ENCODE data around the gene PRDM16. TPM values are rescaled to one million over a fixed set of nuclear protein-coding genes. Genes with fewer than 3 reads are reported as not detected.
A peak's percentile ranks its signal among the peaks of the same experiment; 100 is the strongest.

Gene PRDM16
- total RNA-seq, 1 experiment from 2014 or later: 22.3 TPM

DNA sequence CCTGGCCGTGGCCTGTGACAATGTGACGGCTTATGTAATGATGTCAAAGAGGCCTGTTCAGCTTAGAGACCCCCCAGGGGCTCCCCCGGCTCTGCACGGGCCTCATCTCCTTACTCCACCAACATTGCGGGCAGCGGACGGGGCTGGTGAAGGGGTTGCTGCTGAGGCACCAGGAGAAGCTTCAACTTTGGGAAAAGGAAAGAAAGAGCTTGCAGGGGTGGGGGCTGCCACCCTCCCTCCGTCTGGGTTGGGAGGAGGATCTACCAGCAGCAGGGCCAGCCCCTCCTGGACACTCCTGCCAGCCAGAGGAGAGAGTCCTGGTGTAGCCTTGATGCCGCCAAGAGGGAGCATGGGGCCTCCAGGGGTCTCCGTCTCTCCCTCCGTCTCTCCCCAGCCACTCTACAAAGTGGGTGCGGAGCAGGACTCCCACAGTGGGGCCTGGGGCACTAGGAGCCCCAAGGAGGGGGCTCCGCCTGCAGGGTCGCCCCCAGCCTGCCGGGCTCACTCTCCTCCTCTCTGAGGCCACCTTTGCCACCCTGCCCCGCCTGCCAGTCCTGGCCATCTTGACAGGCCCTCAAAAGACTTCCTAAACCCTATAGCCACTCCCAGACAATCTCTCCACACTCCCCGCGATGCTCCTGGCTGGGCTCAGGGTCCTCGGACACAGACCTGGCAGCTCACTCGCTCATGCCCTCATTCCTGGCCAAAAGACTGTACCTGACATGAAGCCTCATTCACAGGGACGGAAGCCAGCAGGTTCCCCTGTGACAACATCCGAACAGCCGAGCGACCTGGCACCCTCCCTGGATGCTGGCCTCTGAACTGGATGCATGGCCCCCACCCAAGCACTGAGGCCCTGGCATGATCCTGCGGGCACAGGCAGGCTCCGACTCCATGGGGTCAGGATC lies 255.0 kb downstream of the PRDM16 start:
- ATAC-seq: no peak
- Histone ChIP-seq H3K27me3 (ENCODE audit: control insufficient read depth, insufficient read depth, low read length) (no peaks in the 10 kb centered on the region), H3K36me3 (ENCODE audit: control insufficient read depth, insufficient read depth, low read length) (no peaks in the 10 kb centered on the region), H3K9me3 (ENCODE audit: control insufficient read depth, insufficient read depth, low read depth, low read length) (no peaks in the 10 kb centered on the region), H3K4me1 (ENCODE audit: control insufficient read depth, insufficient read depth, low read length) (peaks cover 32% of the 10 kb centered on the region), H3K4me3 (ENCODE audit: low read depth in 2 of 2, low read length in 2 of 2) (no peak overlapping the region), H3K27ac (ENCODE audit: low read length) (peak overlapping the region; percentile 39; the same call in 1 of the 2 replicates)
- intact Hi-C loops (cut with micrococcal nuclease; ENCODE audit: unreplicated experiment) (no loop called here), in situ Hi-C loops (cut with HindIII; ENCODE audit: low pct_unique_long_range_greater_than_20kb, low sequenced_read_pairs) (no loop called here)
- ChIA-PET POLR2A (no interaction called here), CTCF (interaction anchor here (0.7 kb wide), 1 partner anchor 53 kb away, joined by 4 read pairs; no protein-coding TSS in a partner anchor)
- no TSS peak for BruUV-seq (replicated peaks)
- TF ChIP-seq, protein P1, sequence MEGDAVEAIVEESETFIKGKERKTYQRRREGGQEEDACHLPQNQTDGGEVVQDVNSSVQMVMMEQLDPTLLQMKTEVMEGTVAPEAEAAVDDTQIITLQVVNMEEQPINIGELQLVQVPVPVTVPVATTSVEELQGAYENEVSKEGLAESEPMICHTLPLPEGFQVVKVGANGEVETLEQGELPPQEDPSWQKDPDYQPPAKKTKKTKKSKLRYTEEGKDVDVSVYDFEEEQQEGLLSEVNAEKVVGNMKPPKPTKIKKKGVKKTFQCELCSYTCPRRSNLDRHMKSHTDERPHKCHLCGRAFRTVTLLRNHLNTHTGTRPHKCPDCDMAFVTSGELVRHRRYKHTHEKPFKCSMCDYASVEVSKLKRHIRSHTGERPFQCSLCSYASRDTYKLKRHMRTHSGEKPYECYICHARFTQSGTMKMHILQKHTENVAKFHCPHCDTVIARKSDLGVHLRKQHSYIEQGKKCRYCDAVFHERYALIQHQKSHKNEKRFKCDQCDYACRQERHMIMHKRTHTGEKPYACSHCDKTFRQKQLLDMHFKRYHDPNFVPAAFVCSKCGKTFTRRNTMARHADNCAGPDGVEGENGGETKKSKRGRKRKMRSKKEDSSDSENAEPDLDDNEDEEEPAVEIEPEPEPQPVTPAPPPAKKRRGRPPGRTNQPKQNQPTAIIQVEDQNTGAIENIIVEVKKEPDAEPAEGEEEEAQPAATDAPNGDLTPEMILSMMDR (IDR thresholded peaks at IDR 0.05): no peak
- TF ChIP-seq SIN3A (IDR thresholded peaks at IDR 0.05; ENCODE audit: borderline replicate concordance, insufficient read depth, low read depth, low read length): no peak
- no peak for TF ChIP-seq POLR2AphosphoS5 (IDR thresholded peaks at IDR 0.05; ENCODE audit: low read depth, low read length)
- TF ChIP-seq, protein P2, sequence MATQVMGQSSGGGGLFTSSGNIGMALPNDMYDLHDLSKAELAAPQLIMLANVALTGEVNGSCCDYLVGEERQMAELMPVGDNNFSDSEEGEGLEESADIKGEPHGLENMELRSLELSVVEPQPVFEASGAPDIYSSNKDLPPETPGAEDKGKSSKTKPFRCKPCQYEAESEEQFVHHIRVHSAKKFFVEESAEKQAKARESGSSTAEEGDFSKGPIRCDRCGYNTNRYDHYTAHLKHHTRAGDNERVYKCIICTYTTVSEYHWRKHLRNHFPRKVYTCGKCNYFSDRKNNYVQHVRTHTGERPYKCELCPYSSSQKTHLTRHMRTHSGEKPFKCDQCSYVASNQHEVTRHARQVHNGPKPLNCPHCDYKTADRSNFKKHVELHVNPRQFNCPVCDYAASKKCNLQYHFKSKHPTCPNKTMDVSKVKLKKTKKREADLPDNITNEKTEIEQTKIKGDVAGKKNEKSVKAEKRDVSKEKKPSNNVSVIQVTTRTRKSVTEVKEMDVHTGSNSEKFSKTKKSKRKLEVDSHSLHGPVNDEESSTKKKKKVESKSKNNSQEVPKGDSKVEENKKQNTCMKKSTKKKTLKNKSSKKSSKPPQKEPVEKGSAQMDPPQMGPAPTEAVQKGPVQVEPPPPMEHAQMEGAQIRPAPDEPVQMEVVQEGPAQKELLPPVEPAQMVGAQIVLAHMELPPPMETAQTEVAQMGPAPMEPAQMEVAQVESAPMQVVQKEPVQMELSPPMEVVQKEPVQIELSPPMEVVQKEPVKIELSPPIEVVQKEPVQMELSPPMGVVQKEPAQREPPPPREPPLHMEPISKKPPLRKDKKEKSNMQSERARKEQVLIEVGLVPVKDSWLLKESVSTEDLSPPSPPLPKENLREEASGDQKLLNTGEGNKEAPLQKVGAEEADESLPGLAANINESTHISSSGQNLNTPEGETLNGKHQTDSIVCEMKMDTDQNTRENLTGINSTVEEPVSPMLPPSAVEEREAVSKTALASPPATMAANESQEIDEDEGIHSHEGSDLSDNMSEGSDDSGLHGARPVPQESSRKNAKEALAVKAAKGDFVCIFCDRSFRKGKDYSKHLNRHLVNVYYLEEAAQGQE (IDR thresholded peaks at IDR 0.05; ENCODE audit: insufficient read depth in 1 of 2, low read depth in 2 of 2, low read length in 1 of 2): no peak
- TF ChIP-seq TCF7L2 (IDR thresholded peaks at IDR 0.05; ENCODE audit: low read depth, low read length): no peak
- DNase-seq (ENCODE audit: low read depth, low spot score): no peak

GRCh38 chr1:3324704-3325535 lies 255.9 kb downstream of the PRDM16 start:
- H3K36me3 ChIP-seq (ENCODE audit: control insufficient read depth, insufficient read depth, low read length): no peaks in the 10 kb centered on the region
- no peaks in the 10 kb centered on the region for H3K27me3 ChIP-seq (ENCODE audit: control insufficient read depth, insufficient read depth, low read length)
- ATAC-seq (no peak), DNase-seq (ENCODE audit: low read depth, low spot score) (no peak)
- BruUV-seq (replicated peaks): no TSS peak
- peaks cover 36% of the 10 kb centered on the region for H3K4me1 ChIP-seq (ENCODE audit: control insufficient read depth, insufficient read depth, low read length)
- H3K27ac ChIP-seq (ENCODE audit: low read length): no peak overlapping the region
- no peak overlapping the region for H3K4me3 ChIP-seq (ENCODE audit: low read depth in 2 of 2, low read length in 2 of 2)
- POLR2A ChIA-PET: no interaction called here
- TF ChIP-seq TCF7L2 (IDR thresholded peaks at IDR 0.05; ENCODE audit: low read depth, low read length) (no peak), POLR2AphosphoS5 (IDR thresholded peaks at IDR 0.05; ENCODE audit: low read depth, low read length) (no peak), SIN3A (IDR thresholded peaks at IDR 0.05; ENCODE audit: borderline replicate concordance, insufficient read depth, low read depth, low read length) (no peak)
- TF ChIP-seq, protein P2 (IDR thresholded peaks at IDR 0.05; ENCODE audit: insufficient read depth in 1 of 2, low read depth in 2 of 2, low read length in 1 of 2): no peak
- TF ChIP-seq, protein P1 (IDR thresholded peaks at IDR 0.05): no peak
- CTCF ChIA-PET: interaction anchor here (0.7 kb wide), 1 partner anchor 52 kb away, joined by 4 read pairs; no protein-coding TSS in a partner anchor
- in situ Hi-C loops (cut with HindIII; ENCODE audit: low pct_unique_long_range_greater_than_20kb, low sequenced_read_pairs): no loop called here
- H3K9me3 ChIP-seq (ENCODE audit: control insufficient read depth, insufficient read depth, low read depth, low read length): no peaks in the 10 kb centered on the region
- intact Hi-C loops (cut with micrococcal nuclease; ENCODE audit: unreplicated experiment): no loop called here
